Erythroblast (primary cell): Measurements from ENCODE around the gene SPAG9.

ENCODE experiments used
- GATA1 ChIP-seq: IDR thresholded peaks from 2 replicates; pipeline ENCODE4 v1.6.1; 2011; ENCODE audit warnings: low read depth, mild to moderate bottlenecking, control low read depth, low read length, moderate library complexity
- POLR2A ChIP-seq: IDR thresholded peaks from 2 replicates; pipeline ENCODE4 v1.6.1; 2011; ENCODE audit warnings: mild to moderate bottlenecking, low read length

DNA sequence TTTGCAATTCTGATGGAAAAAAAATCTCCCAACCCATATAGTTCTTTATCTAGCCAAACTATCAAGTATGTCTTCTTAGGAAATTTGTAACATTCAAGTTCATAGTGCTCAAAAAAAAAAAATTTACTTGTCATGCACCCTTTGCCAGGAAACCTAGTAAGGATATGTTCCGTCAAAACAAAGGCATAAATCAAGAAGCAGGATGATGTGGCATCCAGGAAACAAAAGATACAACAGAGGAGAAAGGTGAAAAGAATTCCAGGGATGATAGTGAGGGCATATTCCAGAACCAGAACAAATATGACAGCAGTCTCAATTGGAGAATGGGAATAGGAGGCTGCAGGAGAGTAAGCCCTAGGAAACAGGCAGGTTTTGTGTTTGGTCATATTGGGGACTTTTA lies 104.6 kb downstream of the SPAG9 start:
- TF ChIP-seq POLR2A (no peak), GATA1 (no peak)
